Measurements from ENCODE around the gene L3MBTL4. TPM values are rescaled to one million over a fixed set of nuclear protein-coding genes. Genes with fewer than 3 reads are reported as not detected.
A peak's percentile ranks its signal among the peaks of the same experiment; 100 is the strongest.

L3MBTL4 gene
- total RNA-seq, 1 donor from 2014 or later: 16.2 TPM

DNA sequence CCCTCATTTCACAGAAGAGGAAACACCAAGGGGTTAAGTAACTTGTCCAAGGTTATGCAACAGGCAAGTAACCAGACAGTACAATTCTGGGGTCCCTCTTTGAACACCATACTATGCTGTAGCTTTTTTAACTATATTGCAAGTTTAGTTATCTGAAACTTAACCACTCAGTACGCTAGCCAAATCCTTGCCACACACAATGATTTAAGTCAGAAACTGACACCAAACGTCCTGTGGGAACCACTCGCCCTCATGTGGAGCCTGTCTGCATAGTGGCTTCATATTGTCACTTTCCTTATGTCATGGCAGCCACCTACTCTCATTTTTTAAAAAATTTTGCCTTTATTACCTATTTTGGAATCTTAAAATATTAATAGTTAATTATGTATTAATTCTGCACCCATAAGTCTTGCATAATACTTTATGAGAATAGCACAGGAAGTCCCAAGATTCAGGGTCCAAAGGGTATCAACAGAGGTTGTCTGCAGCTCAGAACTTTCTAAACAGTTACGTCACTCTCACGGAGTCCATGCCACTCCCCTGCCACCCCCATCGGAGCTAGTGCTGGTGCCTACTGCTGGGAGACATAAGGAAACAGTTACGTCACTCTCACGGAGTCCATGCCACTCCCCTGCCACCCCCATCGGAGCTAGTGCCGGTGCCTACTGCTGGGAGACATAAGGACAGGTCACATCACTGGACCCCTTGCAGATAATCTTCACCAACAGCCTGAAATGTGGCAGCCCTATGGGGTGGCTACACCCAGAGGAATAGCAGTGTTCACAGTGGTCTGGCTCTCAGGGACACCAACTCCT is 99.0 kb downstream of the L3MBTL4 start:
- no peaks in the 10 kb centered on the region for H3K36me3 ChIP-seq
- no peak overlapping the region for H3K4me3 ChIP-seq
- H3K27me3 ChIP-seq: no peaks in the 10 kb centered on the region
- H3K9me3 ChIP-seq: no peaks in the 10 kb centered on the region
- intact Hi-C loops (cut with DNase I): no loop called here
- ATAC-seq: peak; percentile 64
- DNase-seq: no peak
- no peak overlapping the region for H3K27ac ChIP-seq
- TF ChIP-seq, protein P1, sequence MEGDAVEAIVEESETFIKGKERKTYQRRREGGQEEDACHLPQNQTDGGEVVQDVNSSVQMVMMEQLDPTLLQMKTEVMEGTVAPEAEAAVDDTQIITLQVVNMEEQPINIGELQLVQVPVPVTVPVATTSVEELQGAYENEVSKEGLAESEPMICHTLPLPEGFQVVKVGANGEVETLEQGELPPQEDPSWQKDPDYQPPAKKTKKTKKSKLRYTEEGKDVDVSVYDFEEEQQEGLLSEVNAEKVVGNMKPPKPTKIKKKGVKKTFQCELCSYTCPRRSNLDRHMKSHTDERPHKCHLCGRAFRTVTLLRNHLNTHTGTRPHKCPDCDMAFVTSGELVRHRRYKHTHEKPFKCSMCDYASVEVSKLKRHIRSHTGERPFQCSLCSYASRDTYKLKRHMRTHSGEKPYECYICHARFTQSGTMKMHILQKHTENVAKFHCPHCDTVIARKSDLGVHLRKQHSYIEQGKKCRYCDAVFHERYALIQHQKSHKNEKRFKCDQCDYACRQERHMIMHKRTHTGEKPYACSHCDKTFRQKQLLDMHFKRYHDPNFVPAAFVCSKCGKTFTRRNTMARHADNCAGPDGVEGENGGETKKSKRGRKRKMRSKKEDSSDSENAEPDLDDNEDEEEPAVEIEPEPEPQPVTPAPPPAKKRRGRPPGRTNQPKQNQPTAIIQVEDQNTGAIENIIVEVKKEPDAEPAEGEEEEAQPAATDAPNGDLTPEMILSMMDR (IDR thresholded peaks at IDR 0.05): no peak
- no peaks in the 10 kb centered on the region for H3K4me1 ChIP-seq

DNA sequence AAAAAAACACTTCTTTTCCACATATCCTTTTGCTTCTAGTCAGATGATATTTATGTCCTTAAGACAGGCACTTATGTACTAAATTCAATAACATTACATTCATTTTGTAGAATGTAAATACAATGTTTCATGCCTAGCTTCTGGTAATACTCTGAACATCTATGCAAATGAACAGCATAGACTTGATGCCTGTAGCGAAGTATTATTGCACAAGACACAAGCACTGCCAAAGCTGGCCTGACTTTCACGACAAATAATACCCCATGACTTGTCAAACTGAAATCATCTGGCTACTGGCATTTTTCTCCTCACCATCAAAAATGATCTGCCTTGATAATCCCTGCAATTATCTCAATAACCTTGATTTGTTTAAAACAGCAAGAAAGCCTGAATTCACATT is 101.3 kb downstream of the L3MBTL4 start:
- Histone ChIP-seq H3K36me3 (no peaks in the 10 kb centered on the region), H3K4me1 (no peaks in the 10 kb centered on the region), H3K27me3 (no peaks in the 10 kb centered on the region), H3K9me3 (no peaks in the 10 kb centered on the region), H3K4me3 (no peak overlapping the region), H3K27ac (no peak overlapping the region)
- ATAC-seq: peak; percentile 60
- TF ChIP-seq, protein P1 (IDR thresholded peaks at IDR 0.05): no peak
- intact Hi-C loops (cut with DNase I): no loop called here
- DNase-seq: no peak

DNA sequence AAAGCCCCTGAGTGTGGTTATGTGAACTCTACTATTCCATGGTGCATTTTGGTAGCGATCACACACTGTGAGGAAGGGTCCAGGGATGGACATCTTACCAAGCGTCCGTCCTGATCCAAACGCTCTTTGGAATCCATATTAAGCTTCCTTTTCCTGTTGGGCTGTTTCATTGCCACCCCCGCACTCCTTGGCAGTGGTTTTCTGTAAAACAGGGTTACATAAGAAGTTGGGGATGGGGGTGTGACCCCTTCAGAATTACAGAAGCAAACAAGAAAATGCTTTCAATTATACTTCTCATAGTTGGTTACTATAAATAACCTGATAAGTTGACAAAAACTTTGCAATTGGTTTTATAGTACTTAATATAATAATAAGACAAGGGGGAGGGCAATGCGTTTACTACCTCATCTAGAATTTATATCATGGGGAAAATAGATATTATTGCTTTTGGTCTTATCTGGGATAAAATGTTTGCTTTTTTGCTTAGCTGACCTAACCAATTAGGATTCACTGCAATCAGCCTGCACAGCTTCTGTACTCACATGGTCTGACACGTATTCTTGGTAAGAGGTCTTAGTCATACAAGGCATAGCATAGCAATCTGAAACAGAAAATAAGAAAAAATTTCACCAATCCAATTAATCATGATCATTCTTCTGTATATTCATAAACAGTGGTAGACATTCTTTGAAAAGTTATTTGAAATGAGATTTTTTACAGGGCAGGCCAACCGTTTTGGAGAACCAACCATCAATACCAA is 103.1 kb downstream of the L3MBTL4 start:
- no peaks in the 10 kb centered on the region for H3K9me3 ChIP-seq
- intact Hi-C loops (cut with DNase I): no loop called here
- ATAC-seq: no peak
- DNase-seq: no peak
- no peaks in the 10 kb centered on the region for H3K27me3 ChIP-seq
- TF ChIP-seq, protein P1 (IDR thresholded peaks at IDR 0.05): no peak
- no peaks in the 10 kb centered on the region for H3K36me3 ChIP-seq
- no peaks in the 10 kb centered on the region for H3K4me1 ChIP-seq
- no peak overlapping the region for H3K27ac ChIP-seq
- no peak overlapping the region for H3K4me3 ChIP-seq

DNA sequence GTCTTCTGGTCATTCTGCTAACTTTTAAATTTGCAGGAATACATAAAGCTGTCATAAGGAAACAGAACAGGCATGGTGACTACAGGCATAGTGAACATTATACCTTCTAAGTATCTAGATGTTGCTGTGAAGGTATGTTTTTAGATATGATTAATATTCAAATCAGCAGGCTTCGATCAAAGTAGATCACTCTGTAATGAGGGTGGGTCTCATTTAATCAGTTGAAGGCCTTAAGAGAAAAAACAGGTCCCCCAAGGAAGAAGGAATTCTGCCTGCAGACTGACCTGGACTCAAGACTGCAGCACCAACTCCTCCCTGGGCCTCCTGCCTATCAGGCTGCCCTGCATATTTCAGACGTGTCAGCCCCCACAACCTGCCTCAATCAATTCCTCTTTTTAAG is 104.0 kb downstream of the L3MBTL4 start:
- TF ChIP-seq, protein P1 (IDR thresholded peaks at IDR 0.05): no peak
- Histone ChIP-seq H3K4me3 (no peak overlapping the region), H3K36me3 (no peaks in the 10 kb centered on the region), H3K4me1 (no peaks in the 10 kb centered on the region), H3K27me3 (no peaks in the 10 kb centered on the region), H3K27ac (no peak overlapping the region), H3K9me3 (no peaks in the 10 kb centered on the region)
- DNase-seq (no peak), ATAC-seq (no peak)
- intact Hi-C loops (cut with DNase I): no loop called here

DNA sequence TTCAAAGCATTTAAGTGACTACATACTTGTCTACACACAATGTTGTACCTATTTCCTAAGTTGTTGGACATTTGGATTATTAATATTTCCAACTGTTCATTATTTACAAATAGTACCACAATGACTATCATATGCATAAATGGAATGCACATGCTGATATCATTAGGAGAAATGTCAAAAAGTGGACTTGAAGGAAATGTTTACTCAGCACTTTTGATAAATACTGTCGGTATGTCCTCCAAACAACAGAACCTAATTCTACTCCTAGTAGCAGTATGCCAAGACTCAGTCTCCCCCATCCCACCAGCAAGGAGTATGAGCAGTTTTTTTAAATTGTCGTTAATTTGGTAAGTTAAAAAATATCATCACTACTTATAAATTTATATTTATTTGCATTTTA is 116.8 kb downstream of the L3MBTL4 start:
- Histone ChIP-seq H3K4me3 (no peak overlapping the region), H3K27me3 (no peaks in the 10 kb centered on the region), H3K9me3 (no peaks in the 10 kb centered on the region), H3K4me1 (no peaks in the 10 kb centered on the region), H3K36me3 (no peaks in the 10 kb centered on the region), H3K27ac (no peak overlapping the region)
- ATAC-seq: no peak
- TF ChIP-seq, protein P1 (IDR thresholded peaks at IDR 0.05): no peak
- DNase-seq: no peak
- intact Hi-C loops (cut with DNase I): no loop called here
